HL-60/S4 (cell line): ENCODE measurements around the gene BIRC7.

Experiments
- in situ Hi-C: fragments of 300-500 bp; cut with MboI; formaldehyde crosslinking; loops from 2 replicates; pipeline ENCODE4 v1.14.3; 2022; ENCODE audit warnings: low sequenced_read_pairs

Gene BIRC7

DNA sequence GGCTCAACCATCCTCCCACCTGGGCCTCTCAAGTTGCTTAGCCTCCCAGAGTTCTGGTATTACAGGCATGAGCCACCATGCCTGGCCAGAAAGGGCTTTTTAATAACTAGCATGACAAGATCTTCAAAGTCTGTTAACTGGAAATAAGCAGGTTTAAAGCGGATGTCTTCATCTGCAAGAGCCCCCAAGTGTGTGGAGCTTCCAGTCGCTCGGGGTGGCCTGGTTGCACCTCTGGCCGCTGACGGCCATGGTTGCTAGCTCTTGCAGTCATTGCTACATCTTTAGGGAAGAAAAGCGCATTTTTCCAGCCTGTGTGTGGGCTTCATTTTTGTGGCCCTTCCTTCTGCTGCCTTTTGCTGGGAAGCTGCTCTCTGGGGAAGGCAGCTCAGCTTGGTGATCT, 44.7 kb downstream of the BIRC7 start:
- in situ Hi-C loops, result no loop called here

GRCh38 chr20:63280929-63281545, 45.3 kb downstream of the BIRC7 start:
- in situ Hi-C loops, result no loop called here

- in situ Hi-C loops, result no loop called here
Measured at GRCh38 chr20:63281742-63282665, 46.3 kb downstream of the BIRC7 start.

DNA sequence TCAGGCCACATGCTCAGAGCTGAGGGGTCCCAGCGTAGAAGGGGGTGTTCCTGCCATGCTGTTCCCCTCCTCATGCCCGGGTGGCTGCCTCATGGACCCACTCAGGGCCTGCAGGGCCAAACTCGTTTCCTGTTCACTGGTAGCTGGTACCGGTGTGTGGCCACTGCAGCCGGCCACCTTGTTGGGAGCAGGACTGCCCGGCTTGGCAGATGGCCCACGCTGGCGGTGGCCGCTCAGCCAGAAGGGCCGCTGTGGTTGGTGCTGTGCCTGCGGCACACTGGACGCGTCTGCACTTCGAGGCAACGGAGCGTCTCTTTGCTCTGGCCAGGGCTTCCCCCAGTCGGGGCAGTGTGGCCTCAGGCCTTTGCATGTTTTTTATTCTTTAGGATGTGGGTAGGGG, 47.2 kb downstream of the BIRC7 start:
- in situ Hi-C loops, result no loop called here

DNA sequence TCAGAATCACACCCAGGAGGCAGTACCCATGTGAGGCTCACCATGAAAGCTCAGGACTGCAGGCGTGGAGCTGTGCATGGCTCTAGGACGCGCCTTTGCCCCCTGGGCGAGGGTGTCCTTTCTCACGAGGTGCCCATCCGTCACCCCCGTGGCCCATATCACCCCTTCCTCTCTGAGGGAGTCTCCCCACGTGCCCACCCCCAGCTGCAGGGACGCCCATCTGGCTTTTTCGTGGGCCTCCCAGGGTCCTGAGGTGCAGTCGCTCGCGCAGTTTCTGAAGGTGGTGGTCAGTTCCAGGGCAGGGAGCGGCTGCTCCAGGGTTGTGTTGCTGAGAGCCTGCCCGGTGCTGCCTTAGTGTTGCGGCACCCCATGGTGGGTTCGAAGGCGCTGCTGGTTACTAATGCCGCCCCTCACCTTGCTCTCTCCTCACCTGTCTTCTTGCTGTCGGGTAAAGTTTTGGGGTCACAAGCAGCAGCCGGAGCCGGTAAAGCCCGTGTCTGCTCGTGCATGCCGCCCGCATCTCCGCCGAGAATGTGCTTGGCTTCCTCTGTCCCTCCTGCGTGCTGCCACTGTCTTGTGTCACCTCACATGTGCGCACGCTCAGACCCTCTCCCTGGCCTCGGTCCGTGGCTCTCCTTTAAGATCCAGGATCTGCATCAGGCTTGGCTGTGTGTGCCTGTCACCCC, 47.8 kb downstream of the BIRC7 start:
- in situ Hi-C loops, result no loop called here

DNA sequence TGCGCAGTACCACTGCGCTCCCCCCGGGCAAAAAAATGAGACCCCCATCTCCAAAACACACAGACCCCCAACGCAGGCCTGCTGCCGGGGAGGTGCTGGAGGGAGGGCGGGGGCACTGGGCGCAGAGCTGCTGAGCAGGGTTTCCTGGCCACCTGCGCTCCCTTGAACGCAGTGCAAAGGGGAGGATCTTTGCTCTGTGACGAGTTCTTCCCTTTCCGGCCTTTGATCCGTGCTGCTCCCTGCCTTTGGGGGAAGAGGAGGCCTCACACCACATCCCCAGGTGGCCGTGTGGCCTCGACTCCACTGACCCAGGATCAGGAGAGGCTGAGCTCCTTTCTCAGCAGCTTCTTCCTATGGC, 48.4 kb downstream of the BIRC7 start:
- in situ Hi-C loops, result no loop called here

- in situ Hi-C loops, result no loop called here
Measured at GRCh38 chr20:63284544-63284949, 48.8 kb downstream of the BIRC7 start.

- in situ Hi-C loops, result no loop called here
Measured at GRCh38 chr20:63284981-63285524, 49.3 kb downstream of the BIRC7 start.

GRCh38 chr20:63285636-63286615, 50.2 kb downstream of the BIRC7 start:
- in situ Hi-C loops, result no loop called here

DNA sequence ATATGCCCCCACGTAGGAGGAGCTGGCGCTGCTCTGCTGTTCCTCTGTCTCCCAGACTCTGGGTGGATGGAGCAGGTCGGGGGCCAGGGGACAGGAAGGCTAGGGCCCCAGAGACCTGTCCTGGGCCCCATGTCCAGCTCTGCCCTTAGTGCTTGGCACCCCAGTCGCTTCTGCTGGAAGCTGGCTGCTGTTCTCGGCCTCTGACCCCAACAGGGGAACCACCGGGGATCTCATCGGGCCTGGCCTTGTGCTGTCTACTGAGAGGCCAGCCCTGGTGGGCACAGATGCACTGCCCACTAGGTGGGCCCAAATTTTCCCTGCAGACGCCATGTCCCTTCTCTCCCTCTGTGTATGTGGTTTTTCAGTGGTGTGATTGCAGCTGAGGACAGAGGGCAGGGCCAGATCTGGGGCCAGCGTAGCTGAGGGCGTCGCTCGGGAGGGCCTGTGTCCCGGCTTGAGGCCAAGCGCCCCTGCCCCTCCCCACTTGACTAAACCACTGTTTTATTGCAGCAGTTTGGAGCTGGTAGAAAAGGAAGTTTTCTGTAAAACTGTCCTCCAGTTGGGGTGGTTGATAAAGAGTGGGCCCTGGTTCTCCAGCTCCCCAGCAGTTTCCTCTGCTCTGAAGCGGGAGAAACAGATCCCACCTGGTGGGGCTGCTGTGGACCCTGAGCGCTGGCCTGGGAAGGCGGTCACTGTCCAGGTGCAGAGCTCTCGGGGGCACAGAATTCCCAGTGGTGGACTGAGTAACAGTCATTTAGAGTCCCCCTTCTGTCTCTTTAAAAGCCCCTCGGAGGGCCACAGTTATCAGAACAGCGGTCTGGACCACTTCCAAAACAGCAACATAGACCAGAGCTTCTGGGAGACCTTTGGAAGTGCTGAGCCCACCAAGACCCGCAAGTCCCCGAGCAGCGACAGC, 51.3 kb downstream of the BIRC7 start:
- in situ Hi-C loops, result no loop called here

GRCh38 chr20:63287697-63288580, 52.2 kb downstream of the BIRC7 start:
- in situ Hi-C loops, result no loop called here

- in situ Hi-C loops, result no loop called here
Measured at GRCh38 chr20:63288581-63289251, 53.0 kb downstream of the BIRC7 start.

- in situ Hi-C loops, result no loop called here
Measured at GRCh38 chr20:63289311-63290135, 53.8 kb downstream of the BIRC7 start.
